Measurements from ENCODE around the gene MC1R. TPM values are rescaled to one million over a fixed set of nuclear protein-coding genes. Genes with fewer than 3 reads are reported as not detected.

The MC1R gene
- total RNA-seq, 2 experiments from 2014 or later: 8.3 to 22.3 TPM

- Histone ChIP-seq H3K79me2 (ENCODE audit: insufficient read depth, low read depth, low read length) (no peaks in the 10 kb centered on the region), H3K9me3 (ENCODE audit: low read length) (no peaks in the 10 kb centered on the region), H4K20me1 (ENCODE audit: insufficient read depth, low read length) (no peaks in the 10 kb centered on the region), H3K4me3 (ENCODE audit: low read depth, low read length, poor library complexity, severe bottlenecking) (no peak overlapping the region), H2AFZ (ENCODE audit: low read length) (no peak overlapping the region), H3K9me2 (ENCODE audit: insufficient read depth, low read length) (no peaks in the 10 kb centered on the region), H3K27ac (ENCODE audit: low read depth, low read length, poor library complexity, severe bottlenecking) (no peak overlapping the region), H3K36me3 (ENCODE audit: insufficient read depth, low read length) (peaks cover 78% of the 10 kb centered on the region), H3K4me2 (ENCODE audit: low read length) (no peak overlapping the region), H3K4me1 (ENCODE audit: insufficient read depth, low read length, poor library complexity, severe bottlenecking) (no peaks in the 10 kb centered on the region)
- CTCF ChIA-PET (ENCODE audit: unreplicated experiment): no interaction called here
- no TSS peak for BruUV-seq (replicated peaks)
- POLR2A ChIA-PET: no interaction called here
- TF ChIP-seq EZH2phosphoT487 (IDR thresholded peaks at IDR 0.05; ENCODE audit: borderline replicate concordance, low read depth, low read length) (no peak), CTCF (conservative IDR thresholded peaks at IDR 0.05; ENCODE audit: low read length) (no peak)
- intact Hi-C loops (cut with micrococcal nuclease; ENCODE audit: unreplicated experiment): no loop called here
- DNase-seq (ENCODE audit: low spot score): no peak
Observed at GRCh38 chr16:89904606-89905510, 13.8 kb upstream of the MC1R start.

GRCh38 chr16:89905511-89906139, 13.0 kb upstream of the MC1R start:
- Histone ChIP-seq H3K27ac (ENCODE audit: low read depth, low read length, poor library complexity, severe bottlenecking) (no peak overlapping the region), H3K4me1 (ENCODE audit: insufficient read depth, low read length, poor library complexity, severe bottlenecking) (no peaks in the 10 kb centered on the region), H3K9me3 (ENCODE audit: low read length) (no peaks in the 10 kb centered on the region), H3K36me3 (ENCODE audit: insufficient read depth, low read length) (peaks cover 78% of the 10 kb centered on the region), H3K9me2 (ENCODE audit: insufficient read depth, low read length) (no peaks in the 10 kb centered on the region), H3K4me2 (ENCODE audit: low read length) (no peak overlapping the region), H3K4me3 (ENCODE audit: low read depth, low read length, poor library complexity, severe bottlenecking) (no peak overlapping the region), H2AFZ (ENCODE audit: low read length) (no peak overlapping the region), H4K20me1 (ENCODE audit: insufficient read depth, low read length) (no peaks in the 10 kb centered on the region), H3K79me2 (ENCODE audit: insufficient read depth, low read depth, low read length) (no peaks in the 10 kb centered on the region)
- no TSS peak for BruUV-seq (replicated peaks)
- POLR2A ChIA-PET: no interaction called here
- TF ChIP-seq CTCF (conservative IDR thresholded peaks at IDR 0.05; ENCODE audit: low read length) (no peak), EZH2phosphoT487 (IDR thresholded peaks at IDR 0.05; ENCODE audit: borderline replicate concordance, low read depth, low read length) (no peak)
- CTCF ChIA-PET (ENCODE audit: unreplicated experiment): no interaction called here
- intact Hi-C loops (cut with micrococcal nuclease; ENCODE audit: unreplicated experiment): no loop called here
- DNase-seq (ENCODE audit: low spot score): no peak

Measured in OCI-LY7 (cell line).